Measurements from ENCODE around the gene STXBP3. TPM values are rescaled to one million over a fixed set of nuclear protein-coding genes. Genes with fewer than 3 reads are reported as not detected.
A peak's percentile ranks its signal among the peaks of the same experiment; 100 is the strongest.
"Not testable (repeated sequence)": the region's sequence is repeated elsewhere in the genome, so short reads cannot be mapped to it uniquely, and the experiment has no call there.

The STXBP3 gene
- total RNA-seq, 1 experiment from 2014 or later = 52.2 TPM

- no peak for DNase-seq (ENCODE audit: extremely low read depth, low read depth)
Measured at GRCh38 chr1:108728327-108728923, 18.0 kb upstream of the STXBP3 start.

GRCh38 chr1:108729481-108729880 is 17.0 kb upstream of the STXBP3 start:
- no peak for DNase-seq (ENCODE audit: extremely low read depth, low read depth)

DNA sequence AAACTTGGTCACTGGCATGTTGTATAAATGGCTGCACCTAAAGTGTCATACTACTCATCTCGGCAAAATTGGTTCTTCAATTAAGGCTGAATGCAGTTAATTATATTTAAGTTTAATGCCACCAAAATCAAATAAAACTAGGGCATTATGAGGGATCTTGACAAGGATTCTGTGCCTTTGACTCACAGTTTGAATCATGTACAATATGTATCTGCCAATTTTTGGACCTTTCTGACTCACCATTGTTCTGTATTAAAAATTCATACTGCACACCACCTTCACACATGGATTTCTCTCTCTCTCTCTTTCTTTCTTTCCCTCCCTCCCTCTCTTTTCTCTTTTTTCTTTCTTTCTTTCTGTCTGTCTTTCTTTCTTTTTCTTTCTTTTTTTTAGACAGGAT is 14.1 kb upstream of the STXBP3 start:
- no peak for DNase-seq (ENCODE audit: extremely low read depth, low read depth)

DNA sequence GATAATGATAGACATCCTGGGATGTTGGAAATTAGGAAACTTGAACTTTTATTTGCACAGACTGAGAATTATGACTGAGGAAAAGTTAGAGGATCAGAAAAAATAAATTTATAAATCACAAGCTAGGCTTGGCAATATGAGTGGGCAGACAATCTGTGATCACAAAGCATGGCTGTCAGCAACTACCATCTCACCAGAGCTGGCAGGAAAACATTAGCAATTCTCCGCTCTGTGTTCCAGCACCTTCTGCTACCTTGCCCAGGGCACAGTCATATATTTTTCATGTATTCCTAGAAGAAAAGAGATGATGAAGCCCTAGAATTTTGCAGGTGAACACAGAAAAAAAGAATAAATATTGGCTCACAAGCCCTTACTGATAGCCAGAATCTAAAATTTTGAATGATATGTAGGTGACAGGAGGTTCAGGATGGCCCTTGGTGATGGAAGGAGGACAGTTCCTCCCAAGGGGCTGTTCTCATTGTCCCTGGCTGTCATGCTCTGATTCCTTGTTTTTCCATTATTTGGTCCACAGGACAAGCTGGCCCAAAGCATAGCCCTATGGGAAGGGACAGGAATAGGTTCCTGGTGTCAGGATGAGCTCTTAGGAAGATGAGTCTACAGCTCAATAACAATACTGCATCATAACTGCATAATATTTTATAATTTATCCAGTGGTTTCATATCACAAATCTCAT is 12.2 kb upstream of the STXBP3 start:
- DNase-seq (ENCODE audit: extremely low read depth, low read depth) = no peak

DNA sequence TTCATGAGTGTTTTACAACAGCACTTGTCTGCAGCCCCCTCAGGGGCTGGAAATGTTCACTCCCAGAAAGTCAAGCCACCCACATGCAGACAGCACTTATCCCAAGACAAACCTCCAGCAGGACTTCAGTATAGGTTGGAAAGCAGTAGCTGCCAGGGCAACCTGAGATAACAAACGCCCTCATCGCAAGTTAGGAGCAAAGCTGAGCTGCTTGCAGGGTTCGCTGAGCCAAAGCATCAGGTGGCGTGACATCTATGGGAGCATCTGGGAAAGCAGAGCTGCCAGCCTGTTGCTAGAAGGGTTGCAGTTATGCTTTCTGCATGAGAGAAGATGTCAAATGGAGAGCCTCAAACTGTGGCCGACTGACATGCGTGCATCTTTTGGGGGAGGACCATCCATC is 4.2 kb upstream of the STXBP3 start:
- DNase-seq (ENCODE audit: extremely low read depth, low read depth) = no peak

GRCh38 chr1:108745980-108746381 is 493 bp upstream of the STXBP3 start:
- DNase-seq (ENCODE audit: extremely low read depth, low read depth) = no peak

DNA sequence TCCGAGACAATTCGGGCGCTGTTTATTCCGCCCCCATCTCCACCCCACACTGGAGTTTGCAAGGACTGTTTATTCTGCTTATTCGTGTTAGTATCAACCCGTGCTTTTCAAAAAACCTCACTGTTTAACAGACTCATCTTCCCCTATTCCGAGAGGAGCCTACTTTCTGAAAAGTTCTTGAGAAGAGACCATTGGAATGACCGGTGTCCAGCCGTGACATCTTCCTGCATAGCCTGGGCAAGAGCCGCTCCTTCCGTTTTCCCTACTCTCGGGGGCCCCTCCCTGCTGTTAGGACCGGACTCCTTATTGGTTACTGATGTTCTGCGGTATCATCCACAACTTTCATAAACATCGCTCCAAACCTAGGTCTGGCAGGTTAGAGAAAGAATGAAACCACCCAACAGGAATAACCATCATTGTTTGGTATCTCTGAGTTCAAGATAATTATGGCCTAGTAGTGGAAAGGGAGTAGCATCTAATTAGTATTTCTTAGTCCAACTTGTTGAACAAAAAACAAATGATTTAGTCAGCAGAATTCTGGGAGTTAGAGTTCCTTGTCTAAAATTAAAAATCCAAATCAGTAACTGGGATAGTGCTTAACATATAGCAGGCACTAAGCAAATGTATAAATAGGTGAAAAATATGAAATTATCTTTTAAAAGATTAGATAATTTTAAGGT is 837 bp downstream of the STXBP3 start:
- peak; percentile 71 for DNase-seq (ENCODE audit: extremely low read depth, low read depth)

DNA sequence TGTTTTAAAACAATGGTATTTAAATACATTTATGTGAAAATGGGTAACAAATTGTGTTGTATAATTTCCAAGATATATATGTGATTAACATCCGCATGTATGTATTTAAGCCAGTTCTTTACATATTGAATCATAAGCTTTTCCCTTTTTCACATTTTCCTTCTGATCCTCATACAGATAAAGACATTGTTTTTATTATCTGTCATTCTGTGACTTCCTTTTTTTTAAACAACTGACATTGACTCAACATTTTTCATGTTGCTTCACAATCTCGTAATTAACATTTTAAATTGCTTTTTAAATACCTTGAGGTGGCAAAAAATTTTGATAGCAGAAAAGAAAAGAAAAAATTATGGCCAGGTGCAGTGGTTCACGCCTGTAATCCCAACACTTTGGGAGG is 1.4 kb downstream of the STXBP3 start:
- DNase-seq (ENCODE audit: extremely low read depth, low read depth) = no peak

DNA sequence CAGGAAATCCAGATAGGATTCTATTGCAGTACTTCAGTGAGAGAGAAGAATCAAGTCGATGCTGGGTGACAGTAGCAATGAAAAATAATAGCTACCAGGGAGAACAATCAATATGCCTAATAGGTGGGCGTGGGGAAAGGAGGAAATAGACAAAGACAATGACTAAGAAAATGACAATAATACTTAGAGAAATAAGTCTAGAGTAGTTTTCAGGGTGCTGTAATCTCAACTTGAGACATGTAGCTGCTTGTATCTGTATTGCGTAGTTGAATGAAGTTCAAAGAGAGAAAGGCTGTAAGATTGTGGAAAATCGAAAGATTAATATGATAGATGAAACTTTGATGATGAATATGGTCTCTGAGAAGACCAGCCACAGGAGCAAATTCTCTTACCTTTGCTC is 2.6 kb downstream of the STXBP3 start:
- no peak for DNase-seq (ENCODE audit: extremely low read depth, low read depth)

DNA sequence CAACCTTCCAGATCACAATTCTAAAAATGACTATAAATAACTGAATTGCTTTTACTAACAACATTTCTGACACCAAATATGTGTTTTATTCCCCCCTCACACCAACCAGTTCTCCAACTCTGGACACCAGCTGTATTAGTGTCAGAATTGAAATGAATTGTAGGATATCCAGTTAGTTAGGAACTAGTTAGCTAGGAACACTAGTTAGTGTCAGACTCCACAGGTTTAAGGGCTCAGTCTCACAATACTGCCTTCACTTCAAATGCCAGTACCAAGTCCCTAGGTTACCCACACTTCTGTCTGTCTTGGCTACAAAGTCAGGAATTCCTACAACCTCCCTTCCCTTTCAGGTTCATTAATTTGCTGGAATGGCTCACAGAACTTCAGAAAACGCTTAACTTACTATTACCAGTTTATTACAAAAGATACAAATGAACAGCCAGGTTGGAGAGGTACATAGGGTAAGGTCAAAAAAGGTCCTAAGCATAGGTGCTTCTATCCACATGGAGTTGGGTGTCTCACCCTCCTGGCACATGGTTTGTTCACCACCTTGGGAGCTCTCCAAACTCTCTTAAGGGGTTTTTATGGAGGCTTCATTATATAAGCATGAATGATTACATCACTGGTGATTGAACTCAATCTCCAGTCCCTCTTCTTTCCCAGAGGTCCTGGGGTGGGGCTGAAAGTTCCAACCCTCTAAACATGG is 4.2 kb downstream of the STXBP3 start:
- no peak for DNase-seq (ENCODE audit: extremely low read depth, low read depth)

GRCh38 chr1:108753363-108753762 is 6.9 kb downstream of the STXBP3 start:
- no peak for DNase-seq (ENCODE audit: extremely low read depth, low read depth)

GRCh38 chr1:108758796-108759195 is 12.3 kb downstream of the STXBP3 start:
- no peak for DNase-seq (ENCODE audit: extremely low read depth, low read depth)

- no peak for DNase-seq (ENCODE audit: extremely low read depth, low read depth)
Measured at GRCh38 chr1:108767115-108767514, 20.6 kb downstream of the STXBP3 start.

GRCh38 chr1:108767708-108768107 is 21.2 kb downstream of the STXBP3 start:
- no peak for DNase-seq (ENCODE audit: extremely low read depth, low read depth)

DNA sequence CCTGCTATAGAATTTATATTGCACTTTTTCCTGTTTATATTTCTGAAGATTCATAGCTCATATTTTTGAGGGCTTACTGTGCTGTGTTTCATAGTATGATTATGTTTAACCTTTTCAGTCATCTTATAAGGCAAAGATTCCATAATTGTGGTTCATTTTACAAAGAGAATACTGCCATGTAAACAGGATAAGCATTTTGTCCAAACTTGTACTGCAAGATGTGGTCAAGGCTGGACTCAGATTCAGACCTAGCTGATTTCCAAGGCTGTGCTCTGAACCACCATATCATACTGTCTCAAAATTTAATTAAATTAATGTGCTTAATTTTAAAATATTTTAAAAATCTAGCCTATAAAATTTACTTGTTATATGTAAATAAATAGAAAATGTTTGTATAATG is 31.4 kb downstream of the STXBP3 start:
- DNase-seq (ENCODE audit: extremely low read depth, low read depth) = no peak

DNA sequence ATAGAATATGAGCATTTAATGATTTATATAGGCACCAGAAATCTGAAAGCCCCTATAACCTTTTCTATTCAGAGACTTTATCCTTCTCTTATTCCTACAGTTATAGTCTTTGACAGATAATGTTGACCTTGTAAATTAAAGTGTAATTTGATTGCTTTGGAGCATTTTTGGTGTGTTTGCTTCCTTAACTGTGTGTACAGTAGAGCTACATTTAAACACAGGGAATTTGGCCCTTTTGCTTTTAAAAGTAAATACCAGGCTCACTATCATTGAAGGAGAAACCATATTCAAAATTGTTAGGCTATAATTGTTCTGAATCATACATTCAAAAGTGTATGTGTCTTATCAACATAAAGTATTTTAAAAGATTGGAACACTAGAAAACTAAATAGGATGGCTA is 33.0 kb downstream of the STXBP3 start:
- DNase-seq (ENCODE audit: extremely low read depth, low read depth) = no peak

- no peak for DNase-seq (ENCODE audit: extremely low read depth, low read depth)
Measured at GRCh38 chr1:108780937-108781574, 34.6 kb downstream of the STXBP3 start.

DNA sequence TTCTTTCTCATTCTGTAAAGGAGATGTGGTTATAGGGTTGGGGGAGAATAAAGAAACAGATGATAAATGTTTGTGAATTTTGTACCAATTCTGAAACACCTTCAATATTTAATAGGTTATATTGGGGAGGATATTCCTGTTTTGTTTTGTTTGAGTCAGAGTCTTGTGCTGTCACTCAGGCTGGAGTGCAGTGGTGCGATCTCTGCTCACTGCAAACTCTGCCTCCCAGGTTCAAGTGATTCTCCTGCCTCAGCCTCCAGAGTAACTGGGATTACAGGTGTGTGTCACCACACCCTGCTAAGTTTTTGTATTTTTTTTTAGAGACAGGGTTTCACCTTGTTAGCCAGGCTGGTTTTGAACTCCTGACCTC is 35.1 kb downstream of the STXBP3 start:
- not testable (repeated sequence) for DNase-seq (ENCODE audit: extremely low read depth, low read depth)

GRCh38 chr1:108785264-108785663 is 38.8 kb downstream of the STXBP3 start:
- DNase-seq (ENCODE audit: extremely low read depth, low read depth) = no peak

DNA sequence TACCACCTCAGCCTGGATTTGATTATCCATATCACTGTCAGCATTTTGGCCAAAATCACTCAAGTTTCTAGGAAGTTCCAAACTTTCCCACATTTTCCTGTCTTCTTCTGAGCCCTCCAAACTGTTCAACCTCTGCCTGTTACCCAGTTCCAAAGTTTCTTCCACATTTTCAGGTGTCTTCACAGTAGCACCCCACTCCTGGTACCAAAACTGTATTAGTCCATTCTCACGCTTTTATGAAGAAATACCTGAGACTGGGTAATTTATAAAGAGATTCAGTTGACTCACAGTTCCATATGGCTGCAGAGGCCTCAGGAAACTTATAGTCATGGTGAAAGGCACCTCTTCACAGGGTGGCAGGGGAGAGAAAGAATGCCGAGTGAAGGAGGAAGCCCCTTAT is 39.4 kb downstream of the STXBP3 start:
- DNase-seq (ENCODE audit: extremely low read depth, low read depth) = no peak

- DNase-seq (ENCODE audit: extremely low read depth, low read depth) = no peak
Measured at GRCh38 chr1:108791790-108792189, 45.3 kb downstream of the STXBP3 start.
